ENCODE data around the gene OCA2. TPM values are rescaled to one million over a fixed set of nuclear protein-coding genes. Genes with fewer than 3 reads are reported as not detected.

Gene OCA2
- total and polyA plus RNA-seq, 2 of the 13 experiments (the other 11 are each of a cell fraction or from before 2014, with no cell fraction given) = 0.02 to 0.05 TPM

- TF ChIP-seq LCORL (IDR thresholded peaks at IDR 0.05) (no peak), LCORL (CRISPR knock-in tag; IDR thresholded peaks at IDR 0.05) (no peak), PRDM4 (CRISPR knock-in tag; IDR thresholded peaks at IDR 0.05; ENCODE audit: borderline replicate concordance) (no peak), GATA4 (IDR thresholded peaks at IDR 0.05; ENCODE audit: borderline replicate concordance, low read depth) (no peak), NKX3-1 (CRISPR knock-in tag; IDR thresholded peaks at IDR 0.05) (no peak), IRF2 (CRISPR knock-in tag; IDR thresholded peaks at IDR 0.05) (no peak), TAF1 (CRISPR knock-in tag; IDR thresholded peaks at IDR 0.05) (no peak)
- TF ChIP-seq, protein P1, sequence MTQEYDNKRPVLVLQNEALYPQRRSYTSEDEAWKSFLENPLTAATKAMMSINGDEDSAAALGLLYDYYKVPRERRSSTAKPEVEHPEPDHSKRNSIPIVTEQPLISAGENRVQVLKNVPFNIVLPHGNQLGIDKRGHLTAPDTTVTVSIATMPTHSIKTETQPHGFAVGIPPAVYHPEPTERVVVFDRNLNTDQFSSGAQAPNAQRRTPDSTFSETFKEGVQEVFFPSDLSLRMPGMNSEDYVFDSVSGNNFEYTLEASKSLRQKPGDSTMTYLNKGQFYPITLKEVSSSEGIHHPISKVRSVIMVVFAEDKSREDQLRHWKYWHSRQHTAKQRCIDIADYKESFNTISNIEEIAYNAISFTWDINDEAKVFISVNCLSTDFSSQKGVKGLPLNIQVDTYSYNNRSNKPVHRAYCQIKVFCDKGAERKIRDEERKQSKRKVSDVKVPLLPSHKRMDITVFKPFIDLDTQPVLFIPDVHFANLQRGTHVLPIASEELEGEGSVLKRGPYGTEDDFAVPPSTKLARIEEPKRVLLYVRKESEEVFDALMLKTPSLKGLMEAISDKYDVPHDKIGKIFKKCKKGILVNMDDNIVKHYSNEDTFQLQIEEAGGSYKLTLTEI (CRISPR knock-in tag; conservative IDR thresholded peaks at IDR 0.05) = no peak
Observed at GRCh38 chr15:27899583-27900285, 199.4 kb downstream of the OCA2 start (continued).

- H4K20me1 ChIP-seq (ENCODE audit: insufficient read depth, low read length) = no peaks in the 10 kb centered on the region
- no peak overlapping the region for H2AFZ ChIP-seq (ENCODE audit: low read length)
- POLR2A ChIA-PET = no interaction called here
- no peak overlapping the region for H3K4me3 ChIP-seq (replicated peaks in 1 of 3; ENCODE audit: insufficient read depth in 1 of 3, low read depth in 2 of 3, low read length in 3 of 3)
- in situ Hi-C loops (cut with HindIII; ENCODE audit: extremely low pct_ligation_motif_present, low pct_unique_long_range_greater_than_20kb) = no loop called here
- ATAC-seq (peak; percentile 74), DNase-seq (ENCODE audit: low spot score) (no peak), FAIRE-seq (no peak)
- no peak overlapping the region for H3K4me2 ChIP-seq (ENCODE audit: low read depth, low read length)
- H3K27ac ChIP-seq (ENCODE audit: extremely low read length, insufficient read depth, low read length) = no peak overlapping the region
- H3K9me3 ChIP-seq (ENCODE audit: low read length) = peaks cover 13% of the 10 kb centered on the region
- CTCF ChIA-PET (ENCODE audit: low intra/inter-chr PET ratio, low total read pairs) = no interaction called here
- BruUV-seq (replicated peaks) = no TSS peak
- H3K27me3 ChIP-seq (ENCODE audit: control insufficient read depth in 1 of 2, insufficient read depth in 2 of 2, low read length in 2 of 2) = peaks cover 0 to 5% of the 10 kb centered on the region in 2 experiments; a peak in 1 of 5 replicates
- no peak overlapping the region for H3K9ac ChIP-seq (ENCODE audit: insufficient read depth, low read depth, low read length)
- no peaks in the 10 kb centered on the region for H3K36me3 ChIP-seq (replicated peaks in 1 of 2; ENCODE audit: control insufficient read depth in 1 of 2, insufficient read depth in 2 of 2, low read length in 2 of 2)
- H3K79me2 ChIP-seq (ENCODE audit: insufficient read depth, low read length) = no peaks in the 10 kb centered on the region
- WGBS (ENCODE audit: low lambda C conversion rate) = 15% methylated on average over 8 of the region's 9 CpGs
- intact Hi-C loops (cut with micrococcal nuclease; ENCODE audit: unreplicated experiment) = no loop called here
- no peaks in the 10 kb centered on the region for H3K4me1 ChIP-seq (ENCODE audit: insufficient read depth, low read length)
- TF ChIP-seq, protein P2, sequence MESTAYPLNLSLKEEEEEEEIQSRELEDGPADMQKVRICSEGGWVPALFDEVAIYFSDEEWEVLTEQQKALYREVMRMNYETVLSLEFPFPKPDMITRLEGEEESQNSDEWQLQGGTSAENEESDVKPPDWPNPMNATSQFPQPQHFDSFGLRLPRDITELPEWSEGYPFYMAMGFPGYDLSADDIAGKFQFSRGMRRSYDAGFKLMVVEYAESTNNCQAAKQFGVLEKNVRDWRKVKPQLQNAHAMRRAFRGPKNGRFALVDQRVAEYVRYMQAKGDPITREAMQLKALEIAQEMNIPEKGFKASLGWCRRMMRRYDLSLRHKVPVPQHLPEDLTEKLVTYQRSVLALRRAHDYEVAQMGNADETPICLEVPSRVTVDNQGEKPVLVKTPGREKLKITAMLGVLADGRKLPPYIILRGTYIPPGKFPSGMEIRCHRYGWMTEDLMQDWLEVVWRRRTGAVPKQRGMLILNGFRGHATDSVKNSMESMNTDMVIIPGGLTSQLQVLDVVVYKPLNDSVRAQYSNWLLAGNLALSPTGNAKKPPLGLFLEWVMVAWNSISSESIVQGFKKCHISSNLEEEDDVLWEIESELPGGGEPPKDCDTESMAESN (CRISPR knock-in tag; conservative IDR thresholded peaks at IDR 0.05) = no peak
- no peak for TF ChIP-seq ZNF781 (CRISPR knock-in tag; IDR thresholded peaks at IDR 0.05; ENCODE audit: borderline replicate concordance, not compliant biosample characterization)
- TF ChIP-seq GMEB2 (CRISPR knock-in tag; IDR thresholded peaks at IDR 0.05; ENCODE audit: low read depth) = no peak
- no peak for TF ChIP-seq CCAR2 (optimal IDR thresholded peaks at IDR 0.05; ENCODE audit: low read depth, low read length)
- TF ChIP-seq SATB2 (CRISPR knock-in tag; IDR thresholded peaks at IDR 0.05) = no peak
Observed at GRCh38 chr15:27897481-27897880, 201.6 kb downstream of the OCA2 start.

All from HepG2 (cell line).